Endometrium (tissue), 2 donors: ENCODE results near the gene SPHK1.
"Not testable (repeated sequence)": the region's sequence is repeated elsewhere in the genome, so short reads cannot be mapped to it uniquely, and the experiment has no call there.

Source experiments
- FAIRE-seq: peaks from 2 replicates; lab custom pipeline; 2012; peaks lifted over from hg19 to GRCh38; lab: Jason Lieb, UNC
- donor health status: control.
- donor health status: control.

Gene SPHK1, protein sequence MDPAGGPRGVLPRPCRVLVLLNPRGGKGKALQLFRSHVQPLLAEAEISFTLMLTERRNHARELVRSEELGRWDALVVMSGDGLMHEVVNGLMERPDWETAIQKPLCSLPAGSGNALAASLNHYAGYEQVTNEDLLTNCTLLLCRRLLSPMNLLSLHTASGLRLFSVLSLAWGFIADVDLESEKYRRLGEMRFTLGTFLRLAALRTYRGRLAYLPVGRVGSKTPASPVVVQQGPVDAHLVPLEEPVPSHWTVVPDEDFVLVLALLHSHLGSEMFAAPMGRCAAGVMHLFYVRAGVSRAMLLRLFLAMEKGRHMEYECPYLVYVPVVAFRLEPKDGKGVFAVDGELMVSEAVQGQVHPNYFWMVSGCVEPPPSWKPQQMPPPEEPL

GRCh38 chr17:76384222-76384986 is at the start of gene SPHK1:
Gene SPHK1 (plus strand): TSS chr17:76384609. CDS start chr17:76385645, 1,036 bp downstream.
- FAIRE-seq, result no peak

GRCh38 chr17:76335716-76336381 is 48.6 kb upstream of the SPHK1 start:
- FAIRE-seq, result no peak

- no peak for FAIRE-seq
Observed at GRCh38 chr17:76336756-76337412, 47.5 kb upstream of the SPHK1 start.

- no peak for FAIRE-seq
Observed at GRCh38 chr17:76337413-76337777, 47.0 kb upstream of the SPHK1 start.

DNA sequence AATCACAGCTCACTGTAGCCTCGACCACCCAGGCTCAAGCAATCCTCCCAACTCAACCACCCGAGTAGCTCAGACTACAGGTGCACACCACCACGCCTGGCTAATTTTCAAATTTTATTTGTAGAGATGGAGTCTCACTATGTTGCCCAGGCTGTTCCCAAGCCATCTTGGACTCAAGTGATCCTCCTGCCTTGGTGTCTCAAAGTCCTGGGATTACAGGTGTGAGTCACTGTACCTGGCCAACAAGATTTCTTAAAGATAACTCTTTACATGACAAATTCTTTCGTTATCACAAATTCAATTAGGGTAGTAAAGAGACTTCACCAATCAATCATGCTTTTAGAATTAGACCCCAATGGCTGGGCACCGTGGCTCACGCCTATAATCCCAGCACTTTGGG is 43.1 kb upstream of the SPHK1 start:
- FAIRE-seq, result no peak

GRCh38 chr17:76343106-76343505 is 41.3 kb upstream of the SPHK1 start:
- FAIRE-seq, result no peak

GRCh38 chr17:76345377-76345974 is 38.9 kb upstream of the SPHK1 start:
- no peak for FAIRE-seq

DNA sequence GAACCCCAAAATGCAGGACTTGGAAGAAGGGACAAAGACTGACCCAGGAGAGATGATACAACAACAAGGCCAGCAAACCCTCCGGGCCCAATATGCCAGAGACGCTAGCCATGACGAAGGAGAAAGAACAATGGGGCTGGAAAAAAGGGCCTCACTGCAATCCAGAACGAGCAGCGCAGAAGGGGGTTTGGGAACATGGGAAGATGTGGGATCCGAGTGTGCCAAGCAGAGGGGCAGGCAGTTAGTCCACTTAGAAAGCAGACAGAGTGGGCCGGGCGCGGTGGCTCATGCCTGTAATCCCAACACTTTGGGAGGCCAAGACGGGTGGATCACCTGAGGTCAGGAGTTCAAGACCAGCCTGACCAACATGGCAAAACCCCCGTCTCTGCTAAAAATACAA is 37.5 kb upstream of the SPHK1 start:
- not testable (repeated sequence) for FAIRE-seq

GRCh38 chr17:76350463-76350862 is 33.9 kb upstream of the SPHK1 start:
- no peak for FAIRE-seq

GRCh38 chr17:76351526-76352071 is 32.8 kb upstream of the SPHK1 start:
- no peak for FAIRE-seq

- no peak for FAIRE-seq
Observed at GRCh38 chr17:76353004-76353598, 31.3 kb upstream of the SPHK1 start.

- FAIRE-seq, result no peak
Observed at GRCh38 chr17:76353599-76354316, 30.7 kb upstream of the SPHK1 start, which contains the start of gene PRPSAP1. Gene PRPSAP1 (minus strand): TSS chr17:76353916. CDS start chr17:76353703, 213 bp downstream.

DNA sequence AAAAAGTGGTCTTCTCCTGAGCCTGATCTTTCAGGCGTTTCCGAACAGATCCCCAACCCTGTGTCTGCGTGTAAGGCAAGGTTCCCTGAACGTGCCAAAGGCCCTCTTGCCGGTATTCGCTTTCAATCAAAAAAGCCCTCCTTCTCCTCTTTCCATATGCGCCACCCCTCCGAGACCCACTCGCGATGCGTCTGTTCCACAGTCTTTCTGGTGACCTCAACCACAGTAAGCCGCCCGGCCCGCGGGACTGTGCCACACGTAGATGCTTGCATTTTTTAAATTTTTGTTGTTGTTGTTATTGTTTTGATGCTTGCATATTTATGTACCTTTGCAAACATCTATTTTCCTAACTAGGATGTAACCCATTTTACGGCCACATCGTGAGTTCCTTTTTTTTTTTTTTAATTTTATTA is 30.1 kb upstream of the SPHK1 start:
- FAIRE-seq, result no peak

- no peak for FAIRE-seq
Observed at GRCh38 chr17:76354747-76355310, 29.6 kb upstream of the SPHK1 start.

DNA sequence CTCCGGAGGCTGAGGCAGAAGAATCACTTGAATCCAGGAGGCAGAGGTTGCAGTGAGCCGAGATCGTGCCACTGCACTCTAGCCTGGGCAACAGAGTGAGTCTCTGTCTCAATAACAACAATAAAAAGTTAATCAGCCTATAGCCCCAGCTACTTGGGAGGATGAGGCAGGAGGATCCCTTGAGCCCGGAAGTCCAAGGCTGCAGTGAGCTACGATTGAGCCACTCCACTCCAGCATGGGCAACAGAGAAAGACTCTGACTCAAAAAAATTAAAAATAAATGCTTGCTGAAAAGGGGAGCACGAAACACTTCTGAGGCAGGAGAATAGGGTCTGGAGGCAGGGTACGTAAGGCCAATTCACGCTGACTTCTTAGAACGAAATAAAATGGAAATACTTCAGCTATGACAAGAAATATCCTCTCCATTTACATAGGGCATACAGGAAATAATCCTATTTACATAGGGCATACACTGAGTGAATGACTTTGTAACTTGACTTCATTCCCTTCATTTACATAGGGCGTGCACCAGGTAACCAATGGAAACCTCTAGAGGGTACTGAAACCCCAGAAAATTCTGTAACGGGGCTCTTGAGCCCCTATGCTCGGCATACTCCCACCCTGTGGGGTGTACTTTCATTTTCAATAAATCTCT is 27.5 kb upstream of the SPHK1 start:
- no peak for FAIRE-seq

DNA sequence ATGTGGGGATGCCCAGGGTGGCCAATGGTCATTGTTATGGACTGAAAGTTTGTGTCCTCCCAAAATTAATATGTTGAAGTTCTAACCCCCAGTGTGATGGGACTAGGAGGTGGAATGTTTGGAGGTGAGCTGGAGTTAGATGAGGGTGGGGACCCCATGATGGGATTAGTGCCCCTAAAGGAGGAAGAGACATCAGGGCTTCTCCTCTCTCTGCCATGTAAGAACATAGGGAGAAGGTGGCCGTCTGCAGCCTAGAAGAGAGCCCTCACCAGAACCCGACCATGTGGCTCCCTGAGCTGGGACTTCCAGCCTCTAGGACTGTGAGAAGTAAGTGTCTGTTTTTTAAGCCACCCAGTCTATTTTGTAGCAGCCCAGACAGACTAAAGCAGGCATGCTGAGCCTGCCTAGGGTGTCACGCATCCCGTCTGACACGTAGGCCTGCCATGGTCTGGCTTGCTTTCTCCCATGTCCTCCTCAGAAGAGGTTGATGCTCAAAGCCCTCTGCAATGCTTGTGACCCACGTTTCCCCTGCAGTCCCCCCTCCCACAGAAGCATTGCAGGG is 26.7 kb upstream of the SPHK1 start:
- FAIRE-seq, result no peak

GRCh38 chr17:76359375-76359774 is 25.0 kb upstream of the SPHK1 start:
- FAIRE-seq, result no peak

DNA sequence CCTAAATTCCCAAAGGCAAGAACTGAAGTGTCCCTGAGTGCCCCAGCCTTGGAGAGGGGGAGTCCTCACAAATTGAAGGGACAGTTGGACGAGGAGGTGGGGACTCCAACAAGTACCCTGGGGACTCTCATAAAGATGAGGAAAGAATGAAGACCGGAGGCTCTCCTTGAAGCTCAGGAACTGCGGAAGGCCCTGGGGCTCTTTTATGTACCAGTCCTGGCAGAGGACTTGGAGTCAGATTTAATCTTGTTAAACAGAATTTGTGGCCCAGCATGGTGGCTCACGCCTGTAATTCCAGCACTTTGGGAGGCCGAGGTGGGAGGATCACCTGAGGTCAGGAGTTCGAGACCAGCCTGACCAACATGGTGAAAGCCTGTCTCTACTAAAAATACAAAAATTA is 24.6 kb upstream of the SPHK1 start:
- FAIRE-seq, result not testable (repeated sequence)

- FAIRE-seq, result no peak
Observed at GRCh38 chr17:76360461-76360860, 23.9 kb upstream of the SPHK1 start.
